ENCODE results near the gene MICB.
"Not testable (repeated sequence)": the region's sequence is repeated elsewhere in the genome, so short reads cannot be mapped to it uniquely, and the experiment has no call there.

The MICB gene

GRCh38 chr6:31499648-31500047 is 1.7 kb downstream of the MICB start:
- not testable (repeated sequence) for DNase-seq (ENCODE audit: low spot score)

GRCh38 chr6:31502586-31502985 is 4.6 kb downstream of the MICB start:
- DNase-seq (ENCODE audit: low spot score): no peak

GRCh38 chr6:31509036-31509435 is 11.1 kb downstream of the MICB start:
- not testable (repeated sequence) for DNase-seq (ENCODE audit: low spot score)

- DNase-seq (ENCODE audit: low spot score): no peak
Observed at GRCh38 chr6:31510007-31510406, 12.1 kb downstream of the MICB start.

GRCh38 chr6:31513456-31514165 is 15.7 kb downstream of the MICB start:
- DNase-seq (ENCODE audit: low spot score): no peak

- DNase-seq (ENCODE audit: low spot score): no peak
Observed at GRCh38 chr6:31521835-31522234, 23.9 kb downstream of the MICB start.

- DNase-seq (ENCODE audit: low spot score): no peak
Observed at GRCh38 chr6:31525553-31525931, 27.6 kb downstream of the MICB start.

- DNase-seq (ENCODE audit: low spot score): no peak
Observed at GRCh38 chr6:31525932-31526591, 28.1 kb downstream of the MICB start.

- DNase-seq (ENCODE audit: low spot score): no peak
Observed at GRCh38 chr6:31528307-31528777, 30.4 kb downstream of the MICB start.

GRCh38 chr6:31528821-31529328 is 30.9 kb downstream of the MICB start, which contains the start of gene MCCD1:
TSS of gene MCCD1 (plus strand) at chr6:31528962. CDS start at chr6:31529015, 53 bp downstream.
- DNase-seq (ENCODE audit: low spot score): no peak

GRCh38 chr6:31529329-31530150 is 31.6 kb downstream of the MICB start:
- DNase-seq (ENCODE audit: low spot score): no peak

- no peak for DNase-seq (ENCODE audit: low spot score)
Observed at GRCh38 chr6:31530659-31531058, 32.7 kb downstream of the MICB start.

GRCh38 chr6:31531162-31531561 is 33.2 kb downstream of the MICB start:
- no peak for DNase-seq (ENCODE audit: low spot score)

- DNase-seq (ENCODE audit: low spot score): no peak
Observed at GRCh38 chr6:31531771-31532643, 34.1 kb downstream of the MICB start.

GRCh38 chr6:31532644-31533454 is 34.9 kb downstream of the MICB start:
- no peak for DNase-seq (ENCODE audit: low spot score)

- no peak for DNase-seq (ENCODE audit: low spot score)
Observed at GRCh38 chr6:31533455-31533841, 35.5 kb downstream of the MICB start.

GRCh38 chr6:31534011-31534410 is 36.1 kb downstream of the MICB start:
- no peak for DNase-seq (ENCODE audit: low spot score)

GRCh38 chr6:31534521-31535040 is 36.6 kb downstream of the MICB start:
- DNase-seq (ENCODE audit: low spot score): no peak

- no peak for DNase-seq (ENCODE audit: low spot score)
Observed at GRCh38 chr6:31535538-31536324, 37.8 kb downstream of the MICB start.
